Endodermal cell (in vitro differentiated cells): ENCODE data around the gene ABCB9. TPM values are rescaled to one million over a fixed set of nuclear protein-coding genes. Genes with fewer than 3 reads are reported as not detected.

Experiments
- DNase-seq: peaks from one replicate; pipeline ENCODE4 v3.0.0-alpha.2; 2017
- H3K27ac ChIP-seq: 2 replicates; pipeline ENCODE4 v1.5.1; 2013; ENCODE audit warnings: mild to moderate bottlenecking, low read depth, low read length, moderate library complexity
- H3K27me3 ChIP-seq: 2 replicates; pipeline ENCODE4 v1.6.1; 2013; ENCODE audit warnings: mild to moderate bottlenecking, low read length, moderate library complexity; ENCODE audit not compliant: insufficient read depth, control insufficient read depth, poor library complexity, severe bottlenecking
- H3K36me3 ChIP-seq: 2 replicates; pipeline ENCODE4 v1.7.0; 2013; ENCODE audit warnings: mild to moderate bottlenecking, low read length, moderate library complexity; ENCODE audit not compliant: control insufficient read depth, insufficient read depth
- H3K4me1 ChIP-seq: one replicate; pipeline ENCODE4 v1.7.0; 2013; ENCODE audit warnings: low read length; ENCODE audit not compliant: control insufficient read depth, insufficient read depth
- H3K4me3 ChIP-seq: 2 replicates; pipeline ENCODE4 v1.5.1; 2013; ENCODE audit warnings: mild to moderate bottlenecking, low read length, moderate library complexity
- H3K9ac ChIP-seq: 2 replicates; pipeline ENCODE4 v1.6.1; 2013; ENCODE audit warnings: mild to moderate bottlenecking, low read length, moderate library complexity; ENCODE audit not compliant: poor library complexity, severe bottlenecking; ENCODE audit errors: extremely low read depth
- H3K9me3 ChIP-seq: 2 replicates; pipeline ENCODE4 v1.6.1; 2013; ENCODE audit warnings: mild to moderate bottlenecking, low read length, moderate library complexity; ENCODE audit not compliant: control insufficient read depth
- H3K27ac Mint-ChIP-seq: 2 replicates; pipeline ENCODE4 v1.8.0; 2020; ENCODE audit warnings: mixed read lengths
- H3K27me3 Mint-ChIP-seq: 2 replicates; pipeline ENCODE4 v1.8.0; 2021; ENCODE audit warnings: mild to moderate bottlenecking, mixed read lengths; ENCODE audit not compliant: insufficient read depth
- H3K36me3 Mint-ChIP-seq: 2 replicates; pipeline ENCODE4 v1.8.0; 2020; ENCODE audit warnings: low read depth, mixed read lengths
- H3K4me1 Mint-ChIP-seq: 2 replicates; pipeline ENCODE4 v1.8.0; 2020; ENCODE audit warnings: mixed read lengths
- H3K4me3 Mint-ChIP-seq: 2 replicates; pipeline ENCODE4 v1.8.0; 2020; ENCODE audit warnings: mild to moderate bottlenecking, moderate library complexity, mixed read lengths
- H3K9me3 Mint-ChIP-seq: 2 replicates; pipeline ENCODE4 v1.8.0; 2020; ENCODE audit warnings: mild to moderate bottlenecking, mixed read lengths
- CTCF ChIP-seq: fragments of 200-600 bp; sonication (generic); conservative IDR thresholded peaks from 2 replicates; pipeline ENCODE4 v1.5.0; 2021; ENCODE audit warnings: antibody characterized with exemption, mild to moderate bottlenecking
- WGBS, 2 experiments: methylation state at CpG; one replicate each; pipeline versions ENCODE4 v1.1.5 to v1.1.7; 2013; ENCODE audit warnings: missing lambda C conversion rate in 2 of 2, mixed read lengths in 1 of 2; ENCODE audit not compliant: insufficient coverage in 1 of 2, insufficient read length in 1 of 2; 5-methylcytosine and 5-hydroxymethylcytosine counted together
- total RNA-seq, 2 donors: library from RNA; stranded (reverse); fragmentation: NEBNext Ultra II Directional in 1 of 2; extraction: Animal tissue kit (Norgen Biotek cat#: 25700) in 1 of 2; gene quantifications; 2 replicates in 1 of 2; 3 replicates in 1 of 2; pipeline ENCODE4 v1.2.1, GENCODE V29; 2021

Gene ABCB9
- total RNA-seq, 2 donors from 2014 or later: 5.4 to 6.0 TPM

- H3K9me3 ChIP-seq: no peaks in the 10 kb centered on the region
- no peak overlapping the region for H3K9ac ChIP-seq
- H3K27me3 ChIP-seq: no peaks in the 10 kb centered on the region
- H3K27me3 Mint-ChIP-seq: no peaks in the 10 kb centered on the region
- peaks cover 20% of the 10 kb centered on the region for H3K4me1 Mint-ChIP-seq
- H3K27ac ChIP-seq: no peak overlapping the region
- no peak overlapping the region for H3K4me3 Mint-ChIP-seq
- H3K27ac Mint-ChIP-seq: no peak overlapping the region
- peaks cover 11% of the 10 kb centered on the region for H3K4me1 ChIP-seq
- no peaks in the 10 kb centered on the region for H3K9me3 Mint-ChIP-seq
- H3K4me3 ChIP-seq: no peak overlapping the region
- H3K36me3 ChIP-seq: peaks cover 22% of the 10 kb centered on the region
- H3K36me3 Mint-ChIP-seq: peaks cover 3% of the 10 kb centered on the region
- TF ChIP-seq CTCF: no peak
- 96 to 100% methylated on average over 4 to 9 of the region's 9 CpGs for WGBS, 2 experiments
- no peak for DNase-seq
Observed at GRCh38 chr12:122977655-122978392, 11.6 kb upstream of the ABCB9 start.

- peaks cover 20% of the 10 kb centered on the region for H3K4me1 Mint-ChIP-seq
- H3K27ac Mint-ChIP-seq: no peak overlapping the region
- no peak overlapping the region for H3K4me3 ChIP-seq
- H3K9me3 Mint-ChIP-seq: no peaks in the 10 kb centered on the region
- DNase-seq: no peak
- H3K27ac ChIP-seq: no peak overlapping the region
- no peak overlapping the region for H3K9ac ChIP-seq
- H3K27me3 ChIP-seq: no peaks in the 10 kb centered on the region
- peaks cover 3% of the 10 kb centered on the region for H3K36me3 Mint-ChIP-seq
- H3K4me3 Mint-ChIP-seq: no peak overlapping the region
- peaks cover 11% of the 10 kb centered on the region for H3K4me1 ChIP-seq
- TF ChIP-seq CTCF: no peak
- no peaks in the 10 kb centered on the region for H3K27me3 Mint-ChIP-seq
- H3K9me3 ChIP-seq: no peaks in the 10 kb centered on the region
- peaks cover 15% of the 10 kb centered on the region for H3K36me3 ChIP-seq
- 92 to 96% methylated on average over 6 of the region's 6 CpGs for WGBS, 2 experiments
Observed at GRCh38 chr12:122977153-122977552, 10.9 kb upstream of the ABCB9 start.

GRCh38 chr12:122976648-122976975 lies 10.3 kb upstream of the ABCB9 start:
- no peaks in the 10 kb centered on the region for H3K9me3 Mint-ChIP-seq
- H3K36me3 Mint-ChIP-seq: no peaks in the 10 kb centered on the region
- H3K9ac ChIP-seq: peak overlapping the region; percentile 92
- H3K9me3 ChIP-seq: no peaks in the 10 kb centered on the region
- no peaks in the 10 kb centered on the region for H3K27me3 Mint-ChIP-seq
- DNase-seq: peak; percentile 49
- peaks cover 14% of the 10 kb centered on the region for H3K36me3 ChIP-seq
- peak overlapping the region; percentile 96 for H3K4me3 Mint-ChIP-seq
- TF ChIP-seq CTCF: no peak
- peak overlapping the region; percentile 92 for H3K4me3 ChIP-seq
- H3K4me1 Mint-ChIP-seq: peaks cover 15% of the 10 kb centered on the region
- WGBS, 2 experiments: 95 to 96% methylated on average over 8 to 15 of the region's 15 CpGs
- H3K27me3 ChIP-seq: no peaks in the 10 kb centered on the region
- no peak overlapping the region for H3K27ac ChIP-seq
- no peak overlapping the region for H3K27ac Mint-ChIP-seq
- peaks cover 8% of the 10 kb centered on the region for H3K4me1 ChIP-seq
